CD4-positive, alpha-beta memory T cell (primary cell): ENCODE results near the gene ACAA2. TPM values are rescaled to one million over a fixed set of nuclear protein-coding genes. Genes with fewer than 3 reads are reported as not detected.

ENCODE experiments used
- CTCF ChIA-PET: fragments of 350-600 bp; sonication (Branson Sonifier 250); formaldehyde crosslinking; loops from one replicate; lab custom pipeline; 2021; ENCODE audit warnings: inconsistent platforms; ENCODE audit not compliant: partially characterized antibody; lab: Charles Lee
- POLR2A ChIA-PET: fragments of 350-600 bp; sonication (Branson Sonifier 250); formaldehyde crosslinking; loops from one replicate; lab custom pipeline; 2021; ENCODE audit not compliant: partially characterized antibody; lab: Charles Lee
- DNase-seq, 5 donors: peaks; one replicate each; pipeline versions ENCODE4 v3.0.0 to v3.0.0-alpha.2; 2020 to 2022; ENCODE audit warnings: mixed read lengths in 1 of 5
- H3K27ac ChIP-seq: one replicate; pipeline ENCODE4 v1.7.0; 2013; ENCODE audit warnings: low read depth, low read length
- H3K27me3 ChIP-seq: 2 replicates; pipeline ENCODE4 v1.7.0; 2013; ENCODE audit warnings: mild to moderate bottlenecking, low read length, moderate library complexity; ENCODE audit not compliant: insufficient read depth
- H3K36me3 ChIP-seq: 2 replicates; pipeline ENCODE4 v1.7.0; 2013; ENCODE audit warnings: mild to moderate bottlenecking, low read length, moderate library complexity; ENCODE audit not compliant: insufficient read depth
- H3K4me1 ChIP-seq: 2 replicates; pipeline ENCODE4 v1.7.0; 2013; ENCODE audit warnings: mild to moderate bottlenecking, low read length, moderate library complexity; ENCODE audit not compliant: insufficient read depth
- H3K4me3 ChIP-seq, 2 donors: one replicate each; pipeline ENCODE4 v1.7.0; 2013; ENCODE audit warnings: low read length in 2 of 2, mild to moderate bottlenecking in 1 of 2
- H3K9me3 ChIP-seq, 2 donors: one replicate each; pipeline ENCODE4 v1.7.0; 2013; ENCODE audit warnings: low read length in 2 of 2, control low read depth in 1 of 2; ENCODE audit not compliant: control insufficient read depth in 1 of 2
- H3K27ac Mint-ChIP-seq, 7 donors: one replicate each; pipeline ENCODE4 v1.8.0; 2020 to 2021; ENCODE audit warnings: mixed read lengths in 7 of 7, mild to moderate bottlenecking in 6 of 7, inconsistent platforms in 3 of 7, moderate library complexity in 3 of 7
- H3K27me3 Mint-ChIP-seq, 2 donors: one replicate each; pipeline ENCODE4 v1.8.0; 2020 to 2021; ENCODE audit warnings: mixed read lengths in 2 of 2
- H3K36me3 Mint-ChIP-seq, 2 donors: one replicate each; pipeline ENCODE4 v1.8.0; 2020 to 2021; ENCODE audit warnings: mixed read lengths in 2 of 2, inconsistent platforms in 1 of 2, mild to moderate bottlenecking in 1 of 2
- H3K4me1 Mint-ChIP-seq, 4 donors: one replicate each; pipeline ENCODE4 v1.8.0; 2020 to 2021; ENCODE audit warnings: mixed read lengths in 4 of 4, mild to moderate bottlenecking in 1 of 4
- H3K4me3 Mint-ChIP-seq, 8 donors: one replicate each; pipeline ENCODE4 v1.8.0; 2020 to 2021; ENCODE audit warnings: mixed read lengths in 8 of 8, mild to moderate bottlenecking in 7 of 8, moderate library complexity in 6 of 8, inconsistent platforms in 3 of 8
- H3K9me3 Mint-ChIP-seq, 8 donors: one replicate each; pipeline ENCODE4 v1.8.0; 2020 to 2021; ENCODE audit warnings: mixed read lengths in 8 of 8, mild to moderate bottlenecking in 5 of 8, inconsistent platforms in 3 of 8, moderate library complexity in 1 of 8
- intact Hi-C: fragments of 100-400 bp; cut with micrococcal nuclease; formaldehyde crosslinking; loops from one replicate; pipeline ENCODE4 v1.15.1; 2023
- polyA plus RNA-seq, 2 donors: library from polyadenylated mRNA; unstranded; fragments of 300-500 nt; fragmentation: Illumina TruSeq; gene quantifications; one replicate each; pipeline ENCODE4 v1.2.3, GENCODE V29; 2021
- total RNA-seq, 2 experiments: library from RNA; stranded (reverse); gene quantifications; one replicate each; pipeline ENCODE4 v1.2.3, GENCODE V29; 2021

ACAA2 gene
- total and polyA plus RNA-seq, 4 experiments from 2014 or later = 21.8 to 150 (median 44.1) TPM

DNA sequence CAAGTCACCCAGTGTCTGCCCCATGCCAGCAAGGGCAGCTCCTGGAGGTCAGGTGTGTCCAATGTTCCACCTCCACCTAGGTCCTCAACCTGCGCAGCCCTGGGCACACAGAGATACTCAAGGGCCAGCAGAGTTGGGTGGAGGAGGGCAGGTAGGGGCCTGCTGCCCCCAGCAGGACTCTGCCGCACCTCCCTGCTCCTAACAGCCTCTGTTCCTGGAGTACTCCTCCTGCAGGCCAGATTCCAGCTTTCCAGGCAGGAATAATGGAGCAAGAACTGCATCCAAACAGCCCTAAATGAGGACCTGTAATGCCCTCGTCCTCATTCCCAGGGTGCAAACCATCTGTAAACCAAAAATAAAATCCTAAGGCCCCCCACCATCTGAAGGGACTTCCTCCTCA is 44.4 kb upstream of the ACAA2 start:
- H3K4me3 Mint-ChIP-seq = no peak overlapping the region
- H3K4me1 Mint-ChIP-seq = no peaks in the 10 kb centered on the region
- Histone ChIP-seq H3K27me3 (no peaks in the 10 kb centered on the region), H3K4me3 (no peak overlapping the region), H3K9me3 (no peaks in the 10 kb centered on the region), H3K27ac (no peak overlapping the region), H3K36me3 (no peaks in the 10 kb centered on the region), H3K4me1 (no peaks in the 10 kb centered on the region)
- H3K36me3 Mint-ChIP-seq = no peaks in the 10 kb centered on the region
- no peak for DNase-seq
- intact Hi-C loops = loop anchor here (1.0 kb wide), 4 partner anchors 298 to 1182 kb away; no protein-coding TSS in a partner anchor
- peaks cover 0 to under 1% (median 0%) of the 10 kb centered on the region in 8 donors for H3K9me3 Mint-ChIP-seq
- peak overlapping the region in 1 of 7 donors; percentile 28 for H3K27ac Mint-ChIP-seq
- ChIA-PET POLR2A (no interaction called here), CTCF (interaction anchor here (0.9 to 10.7 kb wide), 20 partner anchors 8 to 1382 kb away, joined by 3 to 287 read pairs (median 5); partner anchors contain the start of gene C18orf32)
- H3K27me3 Mint-ChIP-seq = peaks cover 0 to 2% of the 10 kb centered on the region in 2 donors

DNA sequence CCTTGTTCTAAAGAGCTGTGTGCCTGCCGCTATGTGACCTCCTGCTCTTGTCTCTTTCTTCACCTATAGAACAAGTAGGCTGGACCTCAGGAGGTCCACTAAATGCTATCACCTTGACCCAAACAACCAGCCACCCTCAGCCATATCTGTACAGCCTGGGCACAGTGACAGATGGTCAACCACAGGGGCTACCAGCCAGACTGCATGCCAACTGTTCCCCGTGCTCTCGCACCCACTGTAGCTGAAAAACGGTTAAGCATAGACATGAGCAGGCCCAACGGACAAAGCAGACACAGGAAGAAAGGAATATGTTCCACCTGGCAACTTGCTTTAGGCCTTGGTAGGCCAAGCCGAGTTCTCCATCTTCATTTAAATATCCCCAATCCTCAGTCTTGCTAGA is 43.2 kb upstream of the ACAA2 start:
- intact Hi-C loops = no loop called here
- Histone ChIP-seq H3K4me3 (no peak overlapping the region), H3K9me3 (no peaks in the 10 kb centered on the region), H3K27me3 (no peaks in the 10 kb centered on the region), H3K27ac (no peak overlapping the region), H3K4me1 (no peaks in the 10 kb centered on the region), H3K36me3 (no peaks in the 10 kb centered on the region)
- Mint-ChIP-seq H3K9me3 (peaks cover 0 to 2% (median 0%) of the 10 kb centered on the region in 8 donors), H3K4me3 (no peak overlapping the region), H3K4me1 (no peaks in the 10 kb centered on the region), H3K27me3 (no peaks in the 10 kb centered on the region), H3K36me3 (no peaks in the 10 kb centered on the region), H3K27ac (no peak overlapping the region)
- DNase-seq = no peak
- ChIA-PET POLR2A (no interaction called here), CTCF (interaction anchor here (0.7 to 10.7 kb wide), 5 partner anchors 9 to 343 kb away, joined by 3 to 287 read pairs (median 4); partner anchors contain the start of gene ACAA2)

DNA sequence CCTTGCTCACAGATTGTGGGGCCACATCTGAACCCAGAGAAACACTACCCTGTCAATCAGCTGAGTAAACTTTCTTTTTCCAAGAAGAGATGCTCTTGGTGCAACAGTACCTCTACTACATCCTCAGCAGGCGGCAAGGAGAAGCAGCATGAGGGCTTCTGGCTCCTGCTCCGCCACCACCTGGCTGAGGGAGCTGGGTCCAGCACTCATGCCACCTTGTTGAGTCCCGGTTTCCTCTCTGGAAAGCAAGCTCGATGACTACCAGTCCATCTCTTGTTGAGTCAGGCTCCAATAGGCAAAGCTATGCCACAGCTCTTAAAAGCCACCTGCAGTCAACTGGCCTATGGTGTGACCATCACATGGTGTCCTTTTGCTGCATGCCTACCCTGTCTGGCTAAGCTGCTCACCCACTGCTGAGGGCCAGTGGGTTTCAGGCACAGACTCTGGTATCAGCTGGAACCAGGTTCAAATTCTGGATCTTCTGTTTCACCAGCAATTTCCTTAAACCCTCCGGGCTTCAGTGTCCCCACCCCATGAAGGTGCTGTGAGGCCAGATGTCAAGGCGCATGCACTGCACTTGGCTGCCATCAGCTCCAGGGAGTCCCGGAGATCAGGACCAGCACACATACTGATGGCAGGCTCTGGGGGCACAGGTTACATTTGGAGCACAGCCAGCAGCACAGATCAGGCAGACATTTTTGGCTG is 42.5 kb upstream of the ACAA2 start:
- Histone ChIP-seq H3K36me3 (no peaks in the 10 kb centered on the region), H3K4me1 (no peaks in the 10 kb centered on the region), H3K27ac (no peak overlapping the region), H3K27me3 (no peaks in the 10 kb centered on the region), H3K4me3 (no peak overlapping the region), H3K9me3 (no peaks in the 10 kb centered on the region)
- ChIA-PET CTCF (interaction anchor here (0.7 to 10.7 kb wide), 9 partner anchors 8 to 342 kb away, joined by 3 to 287 read pairs (median 3); partner anchors contain the start of gene ACAA2), POLR2A (no interaction called here)
- Mint-ChIP-seq H3K4me3 (no peak overlapping the region), H3K9me3 (peaks cover 0 to 2% (median 0%) of the 10 kb centered on the region in 8 donors), H3K36me3 (no peaks in the 10 kb centered on the region), H3K27ac (peak overlapping the region in 2 of 7 donors; percentile 27 to 42), H3K27me3 (no peaks in the 10 kb centered on the region), H3K4me1 (no peaks in the 10 kb centered on the region)
- DNase-seq = no peak
- intact Hi-C loops = no loop called here

DNA sequence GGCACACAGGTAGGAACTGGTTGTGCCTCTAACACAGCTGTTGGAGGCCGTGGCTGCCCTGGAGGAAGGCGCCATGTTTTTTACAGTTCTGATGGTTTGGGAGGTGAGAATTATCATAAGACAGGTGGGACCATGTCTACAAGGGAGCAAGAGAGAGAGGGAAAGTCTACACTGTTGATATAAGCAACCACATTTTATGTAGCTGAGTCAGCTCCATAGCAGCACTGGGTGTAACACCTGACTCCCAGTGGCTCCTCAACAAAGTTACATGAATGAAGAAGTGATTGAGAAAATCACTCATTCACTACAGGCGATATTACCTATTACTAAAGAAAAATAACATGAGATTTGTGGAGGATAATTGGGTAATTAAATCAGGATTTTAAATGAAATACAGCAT is 41.3 kb upstream of the ACAA2 start:
- H3K27me3 ChIP-seq = no peaks in the 10 kb centered on the region
- no peaks in the 10 kb centered on the region for H3K36me3 Mint-ChIP-seq
- H3K36me3 ChIP-seq = no peaks in the 10 kb centered on the region
- peaks cover 0 to 2% (median 0%) of the 10 kb centered on the region in 8 donors for H3K9me3 Mint-ChIP-seq
- DNase-seq = no peak
- H3K4me3 ChIP-seq = no peak overlapping the region
- H3K27ac Mint-ChIP-seq = peak overlapping the region in 1 of 7 donors; percentile 65
- H3K27me3 Mint-ChIP-seq = no peaks in the 10 kb centered on the region
- POLR2A ChIA-PET = no interaction called here
- no peaks in the 10 kb centered on the region for H3K4me1 ChIP-seq
- CTCF ChIA-PET = interaction anchor here (1.1 to 10.7 kb wide), 3 partner anchors 10 to 341 kb away, joined by 3 to 287 read pairs (median 52); no protein-coding TSS in a partner anchor
- H3K9me3 ChIP-seq = no peaks in the 10 kb centered on the region
- H3K27ac ChIP-seq = no peak overlapping the region
- intact Hi-C loops = no loop called here
- H3K4me3 Mint-ChIP-seq = no peak overlapping the region
- H3K4me1 Mint-ChIP-seq = no peaks in the 10 kb centered on the region

DNA sequence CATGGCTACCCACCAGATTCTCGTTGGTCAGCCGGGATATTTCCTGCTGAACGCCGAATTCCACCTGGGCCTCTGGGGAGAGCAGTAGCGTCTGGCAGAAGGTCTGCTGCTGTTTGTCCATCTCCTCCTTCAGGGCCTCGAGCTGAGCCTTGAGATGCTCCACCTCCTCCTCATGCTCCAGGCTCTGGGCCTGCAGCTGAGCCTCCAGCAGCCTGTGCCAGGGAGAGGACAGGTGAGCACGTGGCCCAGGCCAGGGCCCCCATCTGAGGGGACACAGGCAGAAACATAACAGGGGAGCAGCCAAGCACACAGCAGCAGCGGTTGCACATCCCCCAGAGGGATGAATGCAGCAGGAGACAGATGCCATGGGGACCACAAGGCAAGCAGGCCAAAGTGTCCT is 40.1 kb upstream of the ACAA2 start:
- H3K36me3 ChIP-seq = no peaks in the 10 kb centered on the region
- Mint-ChIP-seq H3K27me3 (peaks cover 0 to 1% of the 10 kb centered on the region in 2 donors), H3K36me3 (no peaks in the 10 kb centered on the region), H3K9me3 (peaks cover 0 to 2% (median 0%) of the 10 kb centered on the region in 8 donors), H3K4me3 (no peak overlapping the region), H3K27ac (no peak overlapping the region), H3K4me1 (peaks cover 0 to 4% (median 0%) of the 10 kb centered on the region in 4 donors)
- ChIA-PET POLR2A (interaction anchor here (0.9 kb wide), 1 partner anchor 13 kb away, joined by 3 read pairs; no protein-coding TSS in a partner anchor), CTCF (no interaction called here)
- H3K4me1 ChIP-seq = no peaks in the 10 kb centered on the region
- DNase-seq = no peak
- intact Hi-C loops = no loop called here
- no peaks in the 10 kb centered on the region for H3K9me3 ChIP-seq
- no peak overlapping the region for H3K4me3 ChIP-seq
- no peak overlapping the region for H3K27ac ChIP-seq
- H3K27me3 ChIP-seq = no peaks in the 10 kb centered on the region

DNA sequence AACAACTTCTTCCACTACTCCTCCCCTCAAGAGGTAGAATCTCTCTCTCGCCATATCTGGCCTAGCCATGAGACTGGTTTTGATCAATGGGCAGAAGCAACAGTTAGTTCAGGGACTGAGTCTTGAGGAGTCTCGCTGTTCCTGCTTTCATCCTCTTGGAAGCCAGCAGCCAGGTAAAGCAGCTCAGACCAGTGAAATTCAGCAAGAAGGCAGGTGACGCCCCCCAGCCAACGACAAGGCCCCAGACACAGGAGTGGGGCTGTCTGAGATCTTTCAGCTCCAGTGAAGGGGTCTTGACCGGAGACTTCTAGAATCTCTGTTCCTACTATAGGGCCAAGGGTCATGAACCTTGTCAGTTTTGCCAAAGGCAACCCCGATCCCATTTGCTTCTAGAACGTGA is 39.7 kb upstream of the ACAA2 start:
- Histone ChIP-seq H3K27me3 (no peaks in the 10 kb centered on the region), H3K36me3 (no peaks in the 10 kb centered on the region), H3K4me1 (no peaks in the 10 kb centered on the region), H3K4me3 (no peak overlapping the region), H3K9me3 (no peaks in the 10 kb centered on the region), H3K27ac (no peak overlapping the region)
- peaks cover 0 to 2% of the 10 kb centered on the region in 2 donors for H3K27me3 Mint-ChIP-seq
- H3K36me3 Mint-ChIP-seq = no peaks in the 10 kb centered on the region
- no peak for DNase-seq
- POLR2A ChIA-PET = interaction anchor here (0.9 kb wide), 1 partner anchor 12 kb away, joined by 3 read pairs; no protein-coding TSS in a partner anchor
- H3K9me3 Mint-ChIP-seq = peaks cover 0 to 2% (median 0%) of the 10 kb centered on the region in 8 donors
- H3K27ac Mint-ChIP-seq = no peak overlapping the region
- H3K4me1 Mint-ChIP-seq = peaks cover 0 to 4% (median 0%) of the 10 kb centered on the region in 4 donors
- CTCF ChIA-PET = interaction anchor here (1.8 kb wide), 1 partner anchor 9 kb away, joined by 4 read pairs; no protein-coding TSS in a partner anchor
- intact Hi-C loops = no loop called here
- no peak overlapping the region for H3K4me3 Mint-ChIP-seq

DNA sequence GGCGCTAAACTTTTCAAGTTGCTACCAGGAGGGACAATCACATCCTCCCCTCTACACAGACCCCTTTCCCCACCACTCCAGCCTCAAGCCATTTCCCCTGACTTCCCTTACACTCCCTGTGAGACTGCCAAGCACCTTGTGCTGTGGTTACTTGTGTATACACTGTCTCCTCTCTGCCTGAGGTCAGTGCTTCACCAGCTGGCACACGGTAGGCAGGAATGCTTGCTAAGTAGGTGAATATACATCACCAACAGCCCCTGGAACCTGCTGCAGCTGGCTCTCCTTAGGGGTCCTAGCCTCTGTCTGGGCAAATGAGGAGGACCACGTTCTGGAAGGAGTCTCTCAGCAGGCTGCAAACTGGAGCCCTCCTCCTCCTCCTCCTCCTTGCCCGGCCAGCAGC is 38.3 kb upstream of the ACAA2 start:
- H3K4me3 Mint-ChIP-seq = no peak overlapping the region
- Histone ChIP-seq H3K27me3 (no peaks in the 10 kb centered on the region), H3K9me3 (no peaks in the 10 kb centered on the region), H3K4me1 (no peaks in the 10 kb centered on the region), H3K27ac (no peak overlapping the region), H3K36me3 (no peaks in the 10 kb centered on the region), H3K4me3 (no peak overlapping the region)
- intact Hi-C loops = no loop called here
- ChIA-PET CTCF (interaction anchor here (0.9 to 1.8 kb wide), 3 partner anchors 10 to 352 kb away, joined by 3 to 4 read pairs (median 4); no protein-coding TSS in a partner anchor), POLR2A (no interaction called here)
- H3K4me1 Mint-ChIP-seq = peaks cover 0 to 4% (median 0%) of the 10 kb centered on the region in 4 donors
- no peak overlapping the region for H3K27ac Mint-ChIP-seq
- DNase-seq = no peak
- no peaks in the 10 kb centered on the region for H3K36me3 Mint-ChIP-seq
- peaks cover 0 to 4% of the 10 kb centered on the region in 2 donors for H3K27me3 Mint-ChIP-seq
- peaks cover 0 to 2% (median 0%) of the 10 kb centered on the region in 8 donors for H3K9me3 Mint-ChIP-seq
